ENCODE data around the gene ARID3B.
"Not testable (repeated sequence)": the region's sequence is repeated elsewhere in the genome, so short reads cannot be mapped to it uniquely, and the experiment has no call there.

The ARID3B gene

DNA sequence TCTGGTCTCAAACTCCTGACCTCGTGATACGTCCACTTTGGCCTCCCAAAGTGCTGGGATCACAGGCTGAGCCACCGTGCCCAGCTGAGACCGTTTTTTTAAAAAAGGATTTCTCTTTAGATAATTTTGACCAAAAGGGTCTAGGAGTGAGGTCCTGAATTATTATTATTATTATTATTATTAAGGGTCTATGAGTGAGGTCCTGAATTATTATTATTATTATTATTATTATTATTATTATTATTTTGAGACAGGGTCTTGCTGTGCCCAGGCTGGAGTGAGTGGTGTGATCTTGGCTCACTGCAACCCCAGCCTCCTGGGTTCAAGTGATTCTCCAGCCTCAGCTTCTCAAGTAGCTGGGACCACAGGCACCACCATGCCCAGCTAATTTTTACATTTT is 20.6 kb upstream of the ARID3B start:
- Histone ChIP-seq H3K4me1 (peaks cover 8% of the 10 kb centered on the region), H3K4me3 (no peak overlapping the region), H3K9me3 (no peaks in the 10 kb centered on the region), H3K36me3 (replicated peaks) (no peaks in the 10 kb centered on the region), H3K27me3 (ENCODE audit: low read depth) (no peaks in the 10 kb centered on the region)
- no peak for DNase-seq (ENCODE audit: low spot score in 2 of 2)
- in situ Hi-C loops (cut with MboI; ENCODE audit: low sequenced_read_pairs) = no loop called here

DNA sequence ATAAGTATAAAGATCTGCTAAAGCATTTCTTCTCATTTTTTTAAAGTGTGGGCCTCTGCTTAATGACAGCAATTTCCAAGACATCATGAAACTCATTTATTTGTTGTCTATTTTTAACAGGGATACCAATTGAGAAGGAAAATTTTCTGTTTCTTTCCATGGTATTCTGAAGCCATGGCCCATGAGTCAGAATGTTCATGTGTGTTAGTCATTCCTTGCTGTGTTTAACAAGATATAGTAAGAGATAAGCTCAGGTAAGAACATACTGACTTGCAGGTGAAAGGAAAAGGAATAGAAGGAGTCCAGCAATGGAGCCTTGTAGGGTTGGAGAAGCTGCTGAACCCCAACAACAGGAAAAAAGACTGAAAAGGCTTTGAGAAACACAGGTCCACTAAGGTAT is 17.0 kb upstream of the ARID3B start:
- no peak overlapping the region for H3K4me3 ChIP-seq
- H3K36me3 ChIP-seq (replicated peaks) = no peaks in the 10 kb centered on the region
- no peaks in the 10 kb centered on the region for H3K9me3 ChIP-seq
- no peaks in the 10 kb centered on the region for H3K27me3 ChIP-seq (ENCODE audit: low read depth)
- H3K4me1 ChIP-seq = peaks cover 13% of the 10 kb centered on the region
- no peak for DNase-seq (ENCODE audit: low spot score in 2 of 2)
- in situ Hi-C loops (cut with MboI; ENCODE audit: low sequenced_read_pairs) = no loop called here

DNA sequence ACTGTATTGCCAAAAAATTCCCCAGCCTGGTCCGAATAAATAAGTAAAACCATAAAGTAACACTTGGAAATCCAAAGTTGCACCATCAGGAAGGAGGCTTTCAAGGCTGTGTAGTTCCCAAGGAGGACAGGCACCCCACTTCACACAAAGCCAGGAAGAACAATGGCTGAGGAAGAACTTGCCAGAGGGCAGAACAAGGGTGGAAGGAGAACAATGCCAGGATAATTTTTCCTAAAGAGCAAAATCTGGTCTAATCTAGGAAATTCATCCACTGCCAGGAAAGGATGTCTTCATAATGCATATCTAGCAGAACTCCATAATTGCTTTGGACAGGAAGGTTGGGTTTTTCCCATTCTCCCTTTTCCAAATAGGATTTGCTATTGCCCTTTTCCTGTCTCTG is 15.7 kb upstream of the ARID3B start:
- Histone ChIP-seq H3K27me3 (ENCODE audit: low read depth) (no peaks in the 10 kb centered on the region), H3K4me3 (no peak overlapping the region), H3K9me3 (no peaks in the 10 kb centered on the region), H3K4me1 (peaks cover 19% of the 10 kb centered on the region), H3K36me3 (replicated peaks) (no peaks in the 10 kb centered on the region)
- peak; percentile 60 to 61 for DNase-seq (ENCODE audit: low spot score in 2 of 2)
- in situ Hi-C loops (cut with MboI; ENCODE audit: low sequenced_read_pairs) = no loop called here

DNA sequence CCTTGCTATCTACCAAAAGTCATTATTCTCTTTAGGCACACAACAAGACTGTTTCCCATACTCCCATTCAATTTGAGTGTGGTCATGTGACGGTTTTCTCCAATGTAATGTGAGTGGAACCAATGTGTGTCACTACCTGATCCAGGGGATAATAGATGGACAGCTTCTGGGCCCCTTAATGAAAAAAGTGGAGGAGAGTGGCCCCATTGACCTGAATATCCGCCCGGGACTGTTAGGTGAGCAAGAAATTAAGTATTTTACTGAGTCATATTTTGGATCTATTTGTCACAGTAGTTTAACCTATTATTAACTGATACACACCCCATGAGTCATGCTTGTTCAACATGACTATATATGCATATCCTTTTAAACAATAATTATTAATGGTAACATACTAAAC is 15.1 kb upstream of the ARID3B start:
- no peak overlapping the region for H3K4me3 ChIP-seq
- no peaks in the 10 kb centered on the region for H3K9me3 ChIP-seq
- no peaks in the 10 kb centered on the region for H3K36me3 ChIP-seq (replicated peaks)
- H3K27me3 ChIP-seq (ENCODE audit: low read depth) = no peaks in the 10 kb centered on the region
- DNase-seq (ENCODE audit: low spot score in 2 of 2) = no peak
- peaks cover 25% of the 10 kb centered on the region for H3K4me1 ChIP-seq
- in situ Hi-C loops (cut with MboI; ENCODE audit: low sequenced_read_pairs) = no loop called here

DNA sequence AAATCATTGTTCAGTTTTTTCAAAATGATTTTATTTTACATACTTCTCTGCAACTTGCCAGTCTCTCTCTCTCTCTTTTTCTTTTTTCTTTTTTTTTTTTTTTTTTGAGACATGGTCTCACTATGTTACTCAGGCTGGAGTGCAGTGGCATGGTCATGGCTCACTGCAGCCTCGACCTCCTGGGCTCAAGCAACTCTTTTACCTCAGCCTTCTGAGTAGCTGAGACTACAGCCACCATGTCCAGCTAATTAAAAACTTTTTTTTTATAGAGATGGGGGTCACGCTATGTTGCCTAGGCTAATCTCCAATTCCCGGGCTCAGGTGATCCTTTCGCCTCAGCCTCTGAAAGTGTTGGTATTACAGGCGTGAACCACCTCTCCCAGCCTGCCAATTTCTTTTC is 12.1 kb upstream of the ARID3B start:
- no peak for DNase-seq (ENCODE audit: low spot score in 2 of 2)
- H3K36me3 ChIP-seq (replicated peaks) = no peaks in the 10 kb centered on the region
- in situ Hi-C loops (cut with MboI; ENCODE audit: low sequenced_read_pairs) = no loop called here
- H3K9me3 ChIP-seq = no peaks in the 10 kb centered on the region
- H3K4me1 ChIP-seq = peaks cover 32% of the 10 kb centered on the region
- H3K4me3 ChIP-seq = no peak overlapping the region
- H3K27me3 ChIP-seq (ENCODE audit: low read depth) = no peaks in the 10 kb centered on the region

DNA sequence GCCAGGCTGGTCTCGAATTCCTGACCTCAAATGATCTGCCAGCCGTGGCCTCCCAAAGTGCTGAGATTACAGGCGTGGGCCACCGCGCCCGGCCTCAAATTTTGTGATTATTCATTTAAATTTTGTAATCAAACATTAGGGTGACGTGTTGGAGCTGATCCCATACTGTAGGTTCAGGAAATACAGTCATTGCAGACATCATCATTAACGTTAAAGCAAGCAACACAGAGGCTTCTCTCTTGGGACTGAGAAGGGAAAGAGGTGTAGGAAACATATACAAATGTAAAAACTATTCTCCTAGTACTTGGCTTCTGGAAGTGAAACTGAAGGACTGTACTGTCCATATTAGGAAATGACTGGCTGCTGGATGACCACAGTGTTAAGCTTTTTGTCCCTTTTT is 11.1 kb upstream of the ARID3B start:
- no peaks in the 10 kb centered on the region for H3K9me3 ChIP-seq
- no peaks in the 10 kb centered on the region for H3K36me3 ChIP-seq (replicated peaks)
- no peaks in the 10 kb centered on the region for H3K27me3 ChIP-seq (ENCODE audit: low read depth)
- in situ Hi-C loops (cut with MboI; ENCODE audit: low sequenced_read_pairs) = loop anchor here (10.0 kb wide), 1 partner anchor 65 kb away; the partner anchor contains the start of gene UBL7
- peaks cover 32% of the 10 kb centered on the region for H3K4me1 ChIP-seq
- DNase-seq (ENCODE audit: low spot score in 2 of 2) = peak in 1 of 2 experiments; percentile 58
- no peak overlapping the region for H3K4me3 ChIP-seq

DNA sequence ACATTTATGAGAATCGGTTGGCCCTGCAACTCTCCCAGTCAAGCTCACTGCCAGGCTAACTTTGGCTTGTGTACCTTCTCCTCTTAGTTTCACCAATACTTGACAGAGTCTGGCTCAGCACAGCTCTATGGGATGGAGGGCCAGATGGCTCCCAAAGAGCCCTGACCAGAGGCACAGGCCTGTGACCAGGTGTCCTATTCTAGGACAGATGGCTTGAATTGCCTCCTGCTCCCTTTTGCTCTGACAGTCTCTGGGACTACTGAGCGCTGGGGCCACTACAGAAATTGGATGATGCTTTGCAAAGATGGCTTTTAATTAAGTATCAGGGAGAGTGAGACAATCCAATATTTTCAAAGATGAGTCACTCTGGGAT is 10.3 kb upstream of the ARID3B start:
- no peaks in the 10 kb centered on the region for H3K9me3 ChIP-seq
- H3K27me3 ChIP-seq (ENCODE audit: low read depth) = no peaks in the 10 kb centered on the region
- no peak overlapping the region for H3K4me3 ChIP-seq
- peaks cover 28% of the 10 kb centered on the region for H3K4me1 ChIP-seq
- no peak for DNase-seq (ENCODE audit: low spot score in 2 of 2)
- in situ Hi-C loops (cut with MboI; ENCODE audit: low sequenced_read_pairs) = loop anchor here (10.0 kb wide), 1 partner anchor 66 kb away; the partner anchor contains the start of gene UBL7
- no peaks in the 10 kb centered on the region for H3K36me3 ChIP-seq (replicated peaks)

DNA sequence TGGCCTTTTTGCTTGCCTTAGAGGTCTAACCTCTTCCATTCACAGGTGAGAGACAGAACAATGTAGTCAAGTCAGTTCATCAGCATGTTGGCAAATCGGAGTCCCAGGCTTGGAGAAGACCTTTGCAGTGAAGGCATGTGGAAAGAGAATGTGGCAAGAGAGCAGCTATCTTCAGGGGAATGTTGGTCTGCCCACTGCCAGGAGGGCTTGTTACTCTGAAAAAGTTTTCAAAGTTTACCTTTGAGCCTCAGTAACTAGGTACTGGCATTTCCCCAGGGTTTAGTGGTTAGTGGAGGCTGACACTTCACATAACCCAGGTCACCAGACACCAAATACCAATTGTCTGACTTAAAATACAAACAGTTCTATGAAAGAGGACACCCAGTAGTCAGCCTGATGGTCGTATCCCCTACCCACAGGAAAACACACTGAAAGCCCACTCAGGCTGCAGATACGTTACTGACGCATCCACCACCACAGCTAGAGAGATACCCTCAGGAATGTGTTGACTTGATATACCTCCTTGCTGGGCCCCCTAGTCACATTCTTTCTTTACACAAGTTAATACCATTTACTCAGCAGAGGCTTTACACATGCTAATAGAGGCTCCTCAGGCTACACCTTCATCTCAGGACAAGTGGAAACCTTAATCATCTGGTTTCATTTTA is 9.7 kb upstream of the ARID3B start:
- H3K4me3 ChIP-seq = no peak overlapping the region

DNA sequence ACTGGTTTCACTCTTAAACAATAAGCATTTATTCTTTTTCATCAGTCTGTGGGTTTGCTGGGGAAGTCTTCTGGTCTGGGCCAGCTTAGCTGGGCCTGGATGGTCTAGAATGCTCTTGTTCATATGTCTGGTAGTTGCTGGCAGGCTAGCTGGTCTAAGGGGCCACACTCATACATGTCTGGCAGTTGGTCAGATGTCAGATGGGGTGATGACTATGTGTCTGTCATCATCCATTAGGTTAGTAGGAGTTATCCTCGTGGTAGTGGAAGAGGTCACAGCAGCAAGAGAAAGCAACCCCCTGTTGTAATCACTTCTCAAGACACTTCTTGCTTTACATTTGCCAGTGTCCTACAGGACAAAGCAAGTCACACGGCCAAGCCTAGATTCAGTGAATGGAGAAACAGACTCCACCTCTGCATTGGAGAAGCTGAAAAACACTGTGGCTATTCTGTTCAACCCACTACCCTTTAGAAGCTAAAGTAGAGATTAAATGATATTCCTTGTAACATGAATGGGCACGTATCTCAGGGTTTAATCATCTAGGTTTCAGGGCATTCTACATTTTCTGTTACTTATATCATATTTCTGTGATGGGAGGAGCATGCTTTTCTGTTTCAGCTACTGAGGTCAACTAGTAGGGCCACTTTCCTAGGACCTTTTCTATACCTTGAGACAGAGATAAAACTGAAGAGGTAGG is 5.5 kb upstream of the ARID3B start:
- Histone ChIP-seq H3K9me3 (no peaks in the 10 kb centered on the region), H3K36me3 (replicated peaks) (no peaks in the 10 kb centered on the region), H3K4me1 (peaks cover 27% of the 10 kb centered on the region), H3K4me3 (no peak overlapping the region), H3K27me3 (ENCODE audit: low read depth) (no peaks in the 10 kb centered on the region)
- DNase-seq (ENCODE audit: low spot score in 2 of 2) = no peak
- in situ Hi-C loops (cut with MboI; ENCODE audit: low sequenced_read_pairs) = loop anchor here (10.0 kb wide), 1 partner anchor 71 kb away; the partner anchor contains the start of gene UBL7

More for the DNA sequence above, 9.7 kb upstream of the ARID3B start:
- peaks cover 30% of the 10 kb centered on the region for H3K4me1 ChIP-seq
- in situ Hi-C loops (cut with MboI; ENCODE audit: low sequenced_read_pairs) = loop anchor here (10.0 kb wide), 1 partner anchor 66 kb away; the partner anchor contains the start of gene UBL7
- H3K9me3 ChIP-seq = no peaks in the 10 kb centered on the region
- peak; percentile 87 to 100 for DNase-seq (ENCODE audit: low spot score in 2 of 2)
- H3K36me3 ChIP-seq (replicated peaks) = no peaks in the 10 kb centered on the region
- no peaks in the 10 kb centered on the region for H3K27me3 ChIP-seq (ENCODE audit: low read depth)

DNA sequence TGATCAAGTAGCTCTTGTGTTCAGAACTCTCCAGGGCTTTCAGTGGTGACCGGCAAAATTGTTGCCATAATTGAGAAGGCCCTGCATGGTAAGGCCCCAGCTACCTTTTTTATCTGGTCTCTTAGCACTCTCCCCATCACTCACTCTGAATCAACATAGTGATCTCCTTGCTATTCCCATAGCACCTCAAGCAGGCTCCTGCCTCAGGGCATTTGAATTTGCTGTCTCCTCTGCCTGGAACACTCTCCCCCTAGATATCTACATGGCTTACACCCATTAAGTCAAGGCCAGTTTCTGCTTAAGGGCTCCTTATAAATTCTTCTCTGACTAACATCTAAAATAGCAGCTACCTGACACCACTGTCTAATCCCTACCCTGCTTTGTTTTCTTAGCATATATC is 3.3 kb upstream of the ARID3B start:
- in situ Hi-C loops (cut with MboI; ENCODE audit: low sequenced_read_pairs) = loop anchor here (10.0 kb wide), 1 partner anchor 73 kb away; the partner anchor contains the start of gene UBL7
- H3K4me3 ChIP-seq = no peak overlapping the region
- no peaks in the 10 kb centered on the region for H3K27me3 ChIP-seq (ENCODE audit: low read depth)

DNA sequence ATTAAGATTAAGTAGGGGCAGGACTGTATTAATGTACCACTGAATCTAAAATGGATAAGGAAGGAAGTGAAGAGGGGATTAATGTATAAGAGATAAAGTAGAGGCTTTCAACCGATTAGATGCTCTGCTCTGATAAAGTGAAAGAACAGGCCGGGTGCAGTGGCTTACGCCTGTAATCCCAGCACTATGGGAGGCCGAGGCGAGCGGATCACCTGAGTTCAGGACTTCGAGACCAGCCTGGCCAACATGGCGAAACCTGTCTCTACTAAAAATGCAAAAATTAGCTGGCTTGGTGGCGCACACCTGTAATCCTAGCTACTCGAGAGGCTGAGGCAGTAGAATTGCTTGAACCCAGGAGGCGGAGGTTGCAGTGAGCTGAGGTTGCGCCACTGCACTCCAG is 1.5 kb upstream of the ARID3B start:
- H3K4me1 ChIP-seq = peaks cover 30% of the 10 kb centered on the region
- not testable (repeated sequence) for H3K27me3 ChIP-seq (ENCODE audit: low read depth); H3K36me3 ChIP-seq (replicated peaks); DNase-seq (ENCODE audit: low spot score in 2 of 2); H3K9me3 ChIP-seq
- in situ Hi-C loops (cut with MboI; ENCODE audit: low sequenced_read_pairs) = loop anchor here (10.0 kb wide), 1 partner anchor 75 kb away; the partner anchor contains the start of gene UBL7
- H3K4me3 ChIP-seq = peak overlapping the region; percentile 98

More for the DNA sequence above, 3.3 kb upstream of the ARID3B start:
- H3K9me3 ChIP-seq = no peaks in the 10 kb centered on the region
- peaks cover 21% of the 10 kb centered on the region for H3K4me1 ChIP-seq
- no peak for DNase-seq (ENCODE audit: low spot score in 2 of 2)
- peaks cover 3% of the 10 kb centered on the region; the same call in 1 of the 2 replicates for H3K36me3 ChIP-seq (replicated peaks)

DNA sequence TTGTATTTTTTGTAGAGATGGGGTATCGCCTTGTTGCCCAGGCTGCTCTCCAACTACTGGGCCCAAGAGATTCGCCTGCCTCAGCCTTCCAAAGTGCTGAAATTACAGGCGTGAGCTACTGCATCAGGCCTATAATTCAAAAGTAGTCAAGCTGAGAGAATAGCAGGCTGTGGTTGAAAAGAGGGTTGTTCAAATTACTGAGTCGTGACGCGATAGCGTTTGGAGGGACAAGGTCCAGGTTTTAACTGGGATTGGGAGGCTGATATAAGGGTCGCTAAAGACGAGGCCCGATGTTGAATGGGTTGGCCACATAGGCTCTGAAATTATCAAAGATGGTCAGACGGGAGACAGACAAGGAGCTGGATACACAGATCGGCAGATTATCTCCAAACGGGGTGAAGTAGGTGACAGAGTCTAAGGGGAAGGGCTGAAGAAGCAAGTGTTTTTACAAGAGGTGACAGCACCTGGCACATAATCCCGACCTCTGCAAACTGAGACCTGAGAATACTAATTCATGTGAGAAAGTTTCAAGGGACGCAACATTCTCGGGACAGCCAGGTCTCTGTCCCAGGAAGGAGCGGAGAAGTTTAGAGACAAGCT is 759 bp upstream of the ARID3B start:
- in situ Hi-C loops (cut with MboI; ENCODE audit: low sequenced_read_pairs) = no loop called here
- peak overlapping the region; percentile 98 for H3K4me3 ChIP-seq

DNA sequence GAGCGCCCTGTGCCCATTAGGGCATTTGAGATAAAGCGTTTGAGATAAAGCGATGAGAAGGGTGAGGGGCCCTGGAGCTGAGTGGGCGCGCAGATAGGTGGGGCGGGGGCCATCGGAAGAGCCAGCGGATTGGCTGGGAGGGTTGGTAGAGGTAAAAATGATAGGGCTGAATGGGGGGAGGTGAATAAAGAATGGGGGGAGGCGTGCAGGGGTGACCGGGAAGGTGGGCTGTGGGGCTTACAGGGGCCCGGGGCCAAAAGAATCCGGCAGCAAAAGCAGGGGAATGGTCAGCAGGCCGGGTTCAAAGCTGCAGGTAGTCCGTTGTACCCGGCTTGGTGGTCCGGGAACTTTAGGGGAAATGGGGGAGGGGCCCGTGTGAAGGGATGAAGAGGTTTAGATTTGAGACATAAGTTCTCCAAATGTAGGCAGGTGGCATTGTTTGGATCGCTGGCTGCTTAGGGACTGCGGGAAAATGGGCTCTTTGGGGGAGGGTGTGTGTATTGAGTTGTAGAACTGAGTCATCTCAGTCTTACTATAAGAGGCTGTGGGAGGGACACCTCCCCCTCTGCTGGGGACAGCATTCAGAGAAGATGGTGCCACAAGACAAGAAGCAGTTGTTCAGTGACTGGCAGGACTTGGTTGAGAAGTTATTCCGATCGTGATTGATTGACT is 610 bp downstream of the ARID3B start:
- in situ Hi-C loops (cut with MboI; ENCODE audit: low sequenced_read_pairs) = no loop called here
- H3K36me3 ChIP-seq (replicated peaks) = peaks cover 21% of the 10 kb centered on the region
- H3K9me3 ChIP-seq = no peaks in the 10 kb centered on the region
- peaks cover 38% of the 10 kb centered on the region for H3K4me1 ChIP-seq
- peak; percentile 87 to 91 for DNase-seq (ENCODE audit: low spot score in 2 of 2)
- no peaks in the 10 kb centered on the region for H3K27me3 ChIP-seq (ENCODE audit: low read depth)
- peak overlapping the region; percentile 98 for H3K4me3 ChIP-seq

More for the DNA sequence above, 759 bp upstream of the ARID3B start:
- DNase-seq (ENCODE audit: low spot score in 2 of 2) = peak in 1 of 2 experiments; percentile 34
- Histone ChIP-seq H3K4me1 (peaks cover 33% of the 10 kb centered on the region), H3K27me3 (ENCODE audit: low read depth) (no peaks in the 10 kb centered on the region), H3K9me3 (no peaks in the 10 kb centered on the region), H3K36me3 (replicated peaks) (peaks cover 11% of the 10 kb centered on the region)
